Pancreas (tissue), 10 donors: ENCODE measurements around the gene PML. TPM values are rescaled to one million over a fixed set of nuclear protein-coding genes. Genes with fewer than 3 reads are reported as not detected.

Source experiments
- ATAC-seq, 4 donors: fragments of 200-7000 bp; cut with Tn5 transposase; one replicate each; pipeline versions ENCODE4 v1.8.0 to v1.9.1; 2020; ENCODE audit warnings: mild to moderate bottlenecking in 4 of 4, moderate library complexity in 4 of 4
- DNase-seq, 6 donors: peaks; one replicate each; pipeline ENCODE4 v3.0.0-alpha.2; 2020
- FAIRE-seq: peaks from 2 replicates; lab custom pipeline; 2012; peaks lifted over from hg19 to GRCh38; lab: Jason Lieb, UNC
- H3K27ac ChIP-seq, 4 donors: fragments of 200-600 bp; sonication (generic); 1 replicate in 3 of 4; 2 replicates in 1 of 4; pipeline versions ENCODE4 v1.5.0 to v1.8.0; 2020
- H3K27me3 ChIP-seq, 4 donors: fragments of 200-600 bp; one replicate each; pipeline ENCODE4 v1.8.0; 2021
- H3K36me3 ChIP-seq, 3 donors: fragments of 200-600 bp; sonication (generic) in 1 of 3; one replicate each; pipeline versions ENCODE4 v1.5.0 to v1.8.0; 2020 to 2021
- H3K4me1 ChIP-seq, 3 donors: fragments of 200-600 bp; one replicate each; pipeline ENCODE4 v1.8.0; 2021
- H3K4me3 ChIP-seq, 4 donors: fragments of 200-600 bp; sonication (generic) in 2 of 4; one replicate each; pipeline versions ENCODE4 v1.5.0 to v1.8.0; 2020 to 2021
- H3K9me3 ChIP-seq, 4 donors: fragments of 200-600 bp; one replicate each; pipeline ENCODE4 v1.8.0; 2021
- WGBS, 2 donors: extraction: QIAGEN DNeasy Blood & Tissue Kit; methylation state at CpG; one replicate each; pipeline ENCODE4 v1.1.7; 2013; 5-methylcytosine and 5-hydroxymethylcytosine counted together
- intact Hi-C, 3 donors: fragments of 100-400 bp; cut with DNase I; formaldehyde crosslinking; loops; one replicate each; pipeline versions ENCODE4 v1.11.1 to v1.14.2; 2022
- polyA plus RNA-seq, 2 donors: library from polyadenylated mRNA; stranded (reverse); fragments of 200-250 nt; gene quantifications; one replicate each; pipeline ENCODE4 v1.2.3, GENCODE V29; 2013
- total RNA-seq, 6 donors: library from RNA; stranded (reverse); fragmentation: NEBNext Ultra II Directional in 4 of 6; extraction: Animal tissue kit (Norgen Biotek cat#: 25700) in 4 of 6; gene quantifications; one replicate each; pipeline versions ENCODE4 v1.2.1 to v1.2.4, GENCODE V29; 2021 to 2023
- TF ChIP-seq, protein P1 (sequence below), 4 donors: fragments of 200-600 bp; sonication (generic) in 3 of 4; IDR thresholded peaks; one replicate each; pipeline versions ENCODE4 v1.5.0 to v1.8.0; 2021; ENCODE audit warnings: antibody characterized with exemption in 4 of 4
- donor health status: healthy with polysubstance abuse.
- donor health status: DM: no; HTN: no; CAD: no; lungs with moderate emphysema.
- donor health status: DM: no; HTN: no; CAD: no.
- donor health status: control.
- donor health status: control.
- donor health status: Bipolar disorder and iron deficiency.
- donor health status: DM: yes; HTN: yes; CAD: no.
- donor health status: DM: no; HTN: no; CAD: no.
- donor health status: DM: no; HTN: no; CAD: no.
- donor health status: DM: yes; HTN: yes; CAD: no.

Gene PML
- total and polyA plus RNA-seq, 8 donors: 10.6 to 31.7 (median 15.4) TPM

DNA sequence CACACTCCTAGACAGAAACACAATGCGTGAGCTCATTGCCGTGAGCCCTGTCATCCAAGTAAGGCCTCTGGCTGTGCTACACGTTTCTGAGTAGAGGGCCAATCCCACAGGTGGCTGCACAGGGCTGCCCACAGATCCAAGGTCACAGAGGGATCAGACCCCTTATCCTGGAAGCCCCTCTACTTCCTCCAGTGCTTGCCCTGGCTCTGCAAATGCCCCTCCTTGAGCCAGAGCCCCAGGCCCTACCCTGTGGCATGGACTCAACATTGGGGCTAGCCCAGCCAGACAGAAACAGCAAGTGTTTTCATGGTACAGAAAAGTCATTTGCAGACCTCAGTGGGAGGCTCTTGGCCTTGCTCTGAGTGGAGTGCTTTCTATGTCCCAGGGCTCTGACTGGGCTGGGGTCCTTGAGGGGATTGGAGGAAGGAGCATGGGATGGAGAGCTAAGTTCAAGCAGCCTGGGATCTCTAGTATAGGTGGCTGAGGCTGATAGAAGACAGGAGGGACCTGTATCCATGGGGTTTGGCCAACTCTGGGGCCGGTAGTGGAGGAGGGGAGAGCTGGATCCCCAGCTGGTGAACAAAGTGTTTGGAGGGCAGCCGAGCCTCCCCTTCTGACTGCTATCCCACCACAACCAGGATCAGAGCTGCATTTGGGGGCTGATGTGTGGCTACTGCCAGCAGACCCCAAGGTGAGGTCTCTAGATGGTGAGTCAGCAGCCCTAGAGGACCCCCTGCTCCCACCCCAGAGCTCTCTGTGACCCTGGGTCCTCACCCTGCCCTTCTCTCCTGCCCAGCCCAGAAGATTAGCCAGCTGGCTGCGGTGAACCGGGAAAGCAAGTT, 49.1 kb downstream of the PML start:
- no peak overlapping the region for H3K27ac ChIP-seq
- peak in 1 of 6 donors; percentile 44 for DNase-seq
- no peaks in the 10 kb centered on the region for H3K27me3 ChIP-seq
- peaks cover 0 to 5% (median 0%) of the 10 kb centered on the region in 3 donors for H3K4me1 ChIP-seq
- ATAC-seq: no peak
- TF ChIP-seq, protein P1, sequence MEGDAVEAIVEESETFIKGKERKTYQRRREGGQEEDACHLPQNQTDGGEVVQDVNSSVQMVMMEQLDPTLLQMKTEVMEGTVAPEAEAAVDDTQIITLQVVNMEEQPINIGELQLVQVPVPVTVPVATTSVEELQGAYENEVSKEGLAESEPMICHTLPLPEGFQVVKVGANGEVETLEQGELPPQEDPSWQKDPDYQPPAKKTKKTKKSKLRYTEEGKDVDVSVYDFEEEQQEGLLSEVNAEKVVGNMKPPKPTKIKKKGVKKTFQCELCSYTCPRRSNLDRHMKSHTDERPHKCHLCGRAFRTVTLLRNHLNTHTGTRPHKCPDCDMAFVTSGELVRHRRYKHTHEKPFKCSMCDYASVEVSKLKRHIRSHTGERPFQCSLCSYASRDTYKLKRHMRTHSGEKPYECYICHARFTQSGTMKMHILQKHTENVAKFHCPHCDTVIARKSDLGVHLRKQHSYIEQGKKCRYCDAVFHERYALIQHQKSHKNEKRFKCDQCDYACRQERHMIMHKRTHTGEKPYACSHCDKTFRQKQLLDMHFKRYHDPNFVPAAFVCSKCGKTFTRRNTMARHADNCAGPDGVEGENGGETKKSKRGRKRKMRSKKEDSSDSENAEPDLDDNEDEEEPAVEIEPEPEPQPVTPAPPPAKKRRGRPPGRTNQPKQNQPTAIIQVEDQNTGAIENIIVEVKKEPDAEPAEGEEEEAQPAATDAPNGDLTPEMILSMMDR (IDR thresholded peaks at IDR 0.05): no peak
- intact Hi-C loops: no loop called here
- no peaks in the 10 kb centered on the region for H3K36me3 ChIP-seq
- FAIRE-seq: no peak
- no peaks in the 10 kb centered on the region for H3K9me3 ChIP-seq
- H3K4me3 ChIP-seq: no peak overlapping the region
- WGBS, 2 donors: 79 to 84% methylated on average over 7 of the region's 7 CpGs

DNA sequence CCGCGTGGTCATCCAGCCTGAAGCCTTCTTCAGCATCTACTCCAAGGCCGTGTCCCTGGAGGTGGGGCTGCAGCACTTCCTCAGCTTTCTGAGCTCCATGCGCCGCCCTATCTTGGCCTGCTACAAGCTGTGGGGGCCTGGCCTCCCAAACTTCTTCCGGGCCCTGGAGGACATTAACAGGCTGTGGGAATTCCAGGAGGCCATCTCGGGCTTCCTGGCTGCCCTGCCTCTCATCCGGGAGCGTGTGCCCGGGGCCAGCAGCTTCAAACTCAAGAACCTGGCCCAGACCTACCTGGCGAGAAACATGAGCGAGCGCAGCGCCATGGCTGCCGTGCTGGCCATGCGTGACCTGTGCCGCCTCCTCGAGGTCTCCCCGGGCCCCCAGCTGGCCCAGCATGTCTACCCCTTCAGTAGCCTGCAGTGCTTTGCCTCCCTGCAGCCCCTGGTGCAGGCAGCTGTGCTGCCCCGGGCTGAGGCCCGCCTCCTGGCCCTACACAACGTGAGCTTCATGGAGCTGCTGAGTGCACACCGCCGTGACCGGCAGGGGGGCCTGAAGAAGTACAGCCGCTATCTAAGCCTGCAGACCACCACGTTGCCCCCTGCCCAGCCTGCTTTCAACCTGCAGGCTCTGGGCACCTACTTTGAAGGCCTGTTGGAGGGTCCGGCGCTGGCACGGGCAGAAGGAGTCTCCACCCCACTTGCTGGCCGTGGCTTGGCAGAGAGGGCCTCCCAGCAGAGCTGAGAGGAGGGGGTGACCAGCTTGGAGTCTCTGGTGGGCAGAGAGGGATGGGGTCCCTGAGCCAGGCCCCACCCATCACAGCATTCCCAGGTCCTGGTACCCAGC, 50.0 kb downstream of the PML start:
- TF ChIP-seq, protein P1 (IDR thresholded peaks at IDR 0.05): no peak
- WGBS, 2 donors: 82 to 83% methylated on average over 31 of the region's 31 CpGs
- Histone ChIP-seq H3K9me3 (no peaks in the 10 kb centered on the region), H3K27me3 (no peaks in the 10 kb centered on the region), H3K27ac (no peak overlapping the region), H3K36me3 (no peaks in the 10 kb centered on the region), H3K4me3 (no peak overlapping the region), H3K4me1 (peaks cover 0 to 5% (median 0%) of the 10 kb centered on the region in 3 donors)
- DNase-seq: peak in 2 of 6 donors; percentile 46 to 58
- peak in 2 of 4 donors; percentile 25 to 31 for ATAC-seq
- FAIRE-seq: no peak
- intact Hi-C loops: no loop called here

DNA sequence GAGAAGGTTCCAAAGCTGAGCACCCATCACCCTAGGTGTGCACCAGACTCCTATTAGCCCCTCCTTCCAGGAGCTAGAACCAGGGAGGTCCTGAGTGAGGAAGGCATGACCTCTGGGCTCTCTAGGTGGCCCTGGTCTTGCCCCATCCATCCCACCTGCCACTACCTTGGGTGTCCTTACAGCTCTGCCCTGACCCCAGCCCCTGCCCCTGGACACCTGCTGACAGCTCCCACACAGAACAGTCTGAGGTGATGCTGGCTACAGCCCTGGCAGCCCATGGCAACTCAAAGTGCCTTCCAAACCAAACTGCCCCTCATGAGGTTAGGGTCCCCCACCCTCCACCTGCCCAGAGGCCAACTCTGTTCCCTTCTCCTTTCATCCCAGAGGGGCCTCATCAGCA, 50.7 kb downstream of the PML start:
- no peak for FAIRE-seq
- H3K27ac ChIP-seq: no peak overlapping the region
- intact Hi-C loops: no loop called here

DNA sequence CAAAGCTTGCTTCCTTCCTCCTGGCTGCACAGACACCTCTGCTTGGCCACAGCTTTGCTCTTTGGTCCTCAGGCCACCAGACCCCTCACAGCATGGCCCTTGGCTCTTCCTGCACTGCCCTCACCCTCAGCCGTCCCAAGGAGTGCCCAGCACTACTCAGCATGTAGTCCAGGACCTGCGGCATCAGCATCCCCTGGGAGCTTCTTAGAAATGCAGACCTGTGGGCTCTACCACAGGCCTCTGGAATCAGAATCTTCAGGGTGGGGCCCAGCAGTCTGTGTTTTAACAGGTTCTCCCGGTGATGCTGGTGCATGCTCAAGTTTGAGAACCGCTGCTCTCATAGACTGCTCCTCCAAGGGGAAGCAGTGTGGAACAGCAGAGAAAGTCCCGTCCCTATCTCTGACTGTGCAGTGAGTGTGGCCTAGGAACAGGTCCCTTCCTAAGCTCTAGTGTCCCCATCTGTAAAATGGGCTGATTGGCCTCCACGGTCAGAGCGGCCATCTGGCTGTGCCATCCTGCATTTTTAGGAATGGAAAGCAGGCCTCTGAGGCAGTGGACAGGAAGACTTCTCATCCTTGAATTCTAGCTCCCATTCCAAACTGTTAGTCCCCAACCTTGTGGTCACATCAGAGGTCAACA, 51.2 kb downstream of the PML start:
- Histone ChIP-seq H3K36me3 (no peaks in the 10 kb centered on the region), H3K9me3 (no peaks in the 10 kb centered on the region), H3K4me1 (peaks cover 0 to 9% (median 0%) of the 10 kb centered on the region in 3 donors), H3K27ac (no peak overlapping the region), H3K4me3 (no peak overlapping the region), H3K27me3 (no peaks in the 10 kb centered on the region)
- FAIRE-seq (no peak), ATAC-seq (no peak), DNase-seq (peak in 1 of 6 donors; percentile 31)
- intact Hi-C loops: no loop called here
- 69 to 78% methylated on average over 7 of the region's 7 CpGs for WGBS, 2 donors
- TF ChIP-seq, protein P1 (IDR thresholded peaks at IDR 0.05): no peak

More for the DNA sequence above, 50.7 kb downstream of the PML start:
- Histone ChIP-seq H3K36me3 (no peaks in the 10 kb centered on the region), H3K4me3 (no peak overlapping the region), H3K9me3 (no peaks in the 10 kb centered on the region), H3K27me3 (no peaks in the 10 kb centered on the region), H3K4me1 (peaks cover 0 to 5% (median 0%) of the 10 kb centered on the region in 3 donors)
- DNase-seq (peak in 1 of 6 donors; percentile 26), ATAC-seq (no peak)
- TF ChIP-seq, protein P1 (IDR thresholded peaks at IDR 0.05): no peak
